Smooth muscle cell (in vitro differentiated cells): ENCODE results near the gene TXNL4A. TPM values are rescaled to one million over a fixed set of nuclear protein-coding genes. Genes with fewer than 3 reads are reported as not detected.

Experiments
- DNase-seq: peaks from one replicate; lab custom pipeline; 2025; ENCODE audit not compliant: unreplicated experiment; lab: John Stamatoyannopoulos, UW
- H2AFZ ChIP-seq: fragments of 200-600 bp; sonication (generic); 2 replicates; pipeline ENCODE4 v1.6.0; 2016; ENCODE audit warnings: antibody characterized with exemption, low read depth, mild to moderate bottlenecking
- H3F3A ChIP-seq: fragments of 200-600 bp; sonication (generic); 2 replicates; pipeline ENCODE4 v1.6.0; 2017; ENCODE audit warnings: antibody characterized with exemption, low read depth
- H3K27ac ChIP-seq: fragments of 200-600 bp; sonication (generic); 2 replicates; pipeline ENCODE4 v1.5.1; 2016; ENCODE audit warnings: low read depth, mild to moderate bottlenecking
- H3K27me3 ChIP-seq: fragments of 200-600 bp; sonication (generic); 2 replicates; pipeline ENCODE4 v1.6.1; 2016; ENCODE audit warnings: low read depth, mild to moderate bottlenecking
- H3K36me3 ChIP-seq: fragments of 200-600 bp; sonication (generic); 2 replicates; pipeline ENCODE4 v1.5.1; 2016; ENCODE audit warnings: low read depth
- H3K4me1 ChIP-seq: fragments of 200-600 bp; sonication (generic); 2 replicates; pipeline ENCODE4 v1.5.1; 2016; ENCODE audit warnings: low read depth
- H3K4me2 ChIP-seq: fragments of 200-600 bp; sonication (generic); 2 replicates; pipeline ENCODE4 v1.6.0; 2016; ENCODE audit warnings: mild to moderate bottlenecking
- H3K4me3 ChIP-seq: fragments of 200-600 bp; sonication (generic); 2 replicates; pipeline ENCODE4 v1.5.1; 2016; ENCODE audit warnings: mild to moderate bottlenecking
- H3K79me2 ChIP-seq: fragments of 200-600 bp; sonication (generic); 2 replicates; pipeline ENCODE4 v1.6.0; 2016; ENCODE audit warnings: low read depth, mild to moderate bottlenecking
- H3K9ac ChIP-seq: fragments of 200-600 bp; sonication (generic); 2 replicates; pipeline ENCODE4 v1.6.0; 2016; ENCODE audit warnings: low read depth
- H3K9me3 ChIP-seq: fragments of 200-600 bp; sonication (generic); replicated peaks from 2 replicates; pipeline ENCODE4 v1.5.1; 2016; ENCODE audit warnings: low read depth
- H4K20me1 ChIP-seq: fragments of 200-600 bp; sonication (generic); 2 replicates; pipeline ENCODE4 v1.6.0; 2016; ENCODE audit warnings: low read depth
- WGBS: methylation state at CpG from one replicate; pipeline ENCODE4 v1.1.7; 2016; ENCODE audit warnings: low lambda C conversion rate; 5-methylcytosine and 5-hydroxymethylcytosine counted together
- polyA plus RNA-seq: library from polyadenylated mRNA; unstranded; fragments of >200 nt; fragmentation: Nextera tagmentation; extraction: Ambion mirVana; gene quantifications from 2 replicates; pipeline ENCODE4 v1.2.1, GENCODE V29; 2016
- total RNA-seq: library from RNA; depleted of rRNA; stranded (reverse); fragments of >200 nt; gene quantifications from 2 replicates; pipeline ENCODE4 v1.2.3, GENCODE V29; 2014
- TF ChIP-seq, protein P1 (sequence below): fragments of 200-600 bp; sonication (generic); IDR thresholded peaks from 2 replicates; pipeline ENCODE4 v1.5.1; 2017; ENCODE audit warnings: borderline replicate concordance, mild to moderate bottlenecking, antibody characterized with exemption; ENCODE audit not compliant: insufficient read depth, poor library complexity, severe bottlenecking

The TXNL4A gene
- total and polyA plus RNA-seq, 2 experiments from 2014 or later = 62.2 to 243 TPM

DNA sequence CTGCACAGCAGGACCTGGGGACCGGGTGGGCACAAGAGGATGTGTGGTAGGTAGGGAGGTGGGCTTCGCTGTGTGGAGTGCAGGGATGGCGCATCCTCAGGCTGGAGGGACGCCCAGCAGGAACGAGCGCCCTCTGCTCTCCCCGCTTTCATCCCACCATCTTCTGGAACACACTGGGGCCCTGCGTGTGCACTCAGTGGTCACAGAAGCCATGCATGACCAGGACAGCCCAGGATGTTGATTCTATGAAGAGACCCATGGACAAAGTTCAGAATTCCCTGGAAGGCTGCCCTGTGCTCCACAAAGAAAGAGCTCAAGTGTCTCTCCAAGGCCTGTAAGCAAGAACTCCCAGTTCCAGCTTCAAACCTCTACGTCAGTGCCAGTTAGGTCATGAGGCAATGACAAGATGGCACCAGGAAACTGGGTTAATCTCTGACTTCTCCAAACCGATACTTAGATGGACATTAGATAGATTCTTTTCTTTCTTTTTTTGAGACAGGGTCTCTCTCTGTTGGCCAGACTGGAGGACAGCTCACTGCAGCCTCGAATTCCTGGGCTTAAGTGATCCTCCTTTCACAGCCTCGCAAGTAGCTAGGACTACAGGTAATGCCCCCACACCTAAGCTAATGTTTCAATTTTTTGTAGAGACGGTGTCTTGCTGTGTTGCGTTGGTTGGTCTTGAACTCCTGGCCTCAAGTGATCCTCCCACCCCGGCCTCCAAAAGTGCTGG lies 40.3 kb downstream of the TXNL4A start:
- no peak overlapping the region for H3K4me2 ChIP-seq
- H3F3A ChIP-seq = no peaks in the 10 kb centered on the region
- no peaks in the 10 kb centered on the region for H3K36me3 ChIP-seq
- peaks cover 13% of the 10 kb centered on the region for H3K4me1 ChIP-seq
- H3K27ac ChIP-seq = no peak overlapping the region
- H3K4me3 ChIP-seq = no peak overlapping the region
- no peaks in the 10 kb centered on the region for H3K27me3 ChIP-seq
- H3K79me2 ChIP-seq = peaks cover 63% of the 10 kb centered on the region
- H2AFZ ChIP-seq = no peak overlapping the region
- 90% methylated on average over 15 of the region's 15 CpGs for WGBS
- H3K9ac ChIP-seq = no peak overlapping the region
- DNase-seq = no peak
- H4K20me1 ChIP-seq = peaks cover 75% of the 10 kb centered on the region
- TF ChIP-seq, protein P1, sequence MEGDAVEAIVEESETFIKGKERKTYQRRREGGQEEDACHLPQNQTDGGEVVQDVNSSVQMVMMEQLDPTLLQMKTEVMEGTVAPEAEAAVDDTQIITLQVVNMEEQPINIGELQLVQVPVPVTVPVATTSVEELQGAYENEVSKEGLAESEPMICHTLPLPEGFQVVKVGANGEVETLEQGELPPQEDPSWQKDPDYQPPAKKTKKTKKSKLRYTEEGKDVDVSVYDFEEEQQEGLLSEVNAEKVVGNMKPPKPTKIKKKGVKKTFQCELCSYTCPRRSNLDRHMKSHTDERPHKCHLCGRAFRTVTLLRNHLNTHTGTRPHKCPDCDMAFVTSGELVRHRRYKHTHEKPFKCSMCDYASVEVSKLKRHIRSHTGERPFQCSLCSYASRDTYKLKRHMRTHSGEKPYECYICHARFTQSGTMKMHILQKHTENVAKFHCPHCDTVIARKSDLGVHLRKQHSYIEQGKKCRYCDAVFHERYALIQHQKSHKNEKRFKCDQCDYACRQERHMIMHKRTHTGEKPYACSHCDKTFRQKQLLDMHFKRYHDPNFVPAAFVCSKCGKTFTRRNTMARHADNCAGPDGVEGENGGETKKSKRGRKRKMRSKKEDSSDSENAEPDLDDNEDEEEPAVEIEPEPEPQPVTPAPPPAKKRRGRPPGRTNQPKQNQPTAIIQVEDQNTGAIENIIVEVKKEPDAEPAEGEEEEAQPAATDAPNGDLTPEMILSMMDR = no peak
- no peaks in the 10 kb centered on the region for H3K9me3 ChIP-seq

DNA sequence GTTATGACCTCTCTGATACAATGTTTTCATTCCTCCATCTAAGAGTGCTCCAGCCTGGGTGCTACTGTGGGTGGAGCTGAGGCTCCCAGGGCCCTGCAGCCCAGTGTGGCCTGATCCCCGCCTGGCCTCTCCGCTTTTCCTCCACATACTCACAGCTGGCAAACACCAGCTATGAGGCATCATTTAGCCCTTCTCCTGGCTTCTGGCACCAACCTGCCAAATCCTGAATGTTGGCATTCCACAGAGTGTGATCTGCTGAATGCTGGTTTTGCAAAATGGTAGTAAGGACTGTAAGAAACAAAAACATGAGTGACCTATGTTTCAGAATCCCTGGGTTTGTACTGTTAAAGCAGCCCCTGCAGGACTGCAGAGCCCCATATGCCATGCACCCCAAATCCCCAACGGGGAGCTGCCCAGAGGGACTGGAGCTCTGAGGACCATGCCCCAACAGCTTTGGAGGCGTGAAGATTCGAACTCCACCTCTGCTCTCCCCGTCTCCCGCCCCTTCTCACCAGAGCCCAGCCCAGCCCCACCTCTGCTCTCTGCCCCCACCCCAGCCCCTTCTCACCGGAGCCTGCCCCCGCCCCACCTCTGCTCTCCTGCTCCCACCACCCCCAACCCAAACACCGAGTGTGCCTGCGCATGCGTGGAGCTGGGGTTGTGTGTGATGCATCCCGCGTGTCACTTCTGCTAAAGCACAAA lies 41.2 kb downstream of the TXNL4A start:
- TF ChIP-seq, protein P1 = no peak
- H3K4me2 ChIP-seq = no peak overlapping the region
- no peak for DNase-seq
- H4K20me1 ChIP-seq = peaks cover 84% of the 10 kb centered on the region
- peaks cover 63% of the 10 kb centered on the region for H3K79me2 ChIP-seq
- H3K4me3 ChIP-seq = no peak overlapping the region
- no peaks in the 10 kb centered on the region for H3K36me3 ChIP-seq
- WGBS = 95% methylated on average over 13 of the region's 14 CpGs
- H3K9ac ChIP-seq = no peak overlapping the region
- peaks cover 10% of the 10 kb centered on the region for H3K4me1 ChIP-seq
- no peaks in the 10 kb centered on the region for H3K27me3 ChIP-seq
- H3F3A ChIP-seq = no peaks in the 10 kb centered on the region
- no peak overlapping the region for H3K27ac ChIP-seq
- no peaks in the 10 kb centered on the region for H3K9me3 ChIP-seq
- H2AFZ ChIP-seq = no peak overlapping the region

DNA sequence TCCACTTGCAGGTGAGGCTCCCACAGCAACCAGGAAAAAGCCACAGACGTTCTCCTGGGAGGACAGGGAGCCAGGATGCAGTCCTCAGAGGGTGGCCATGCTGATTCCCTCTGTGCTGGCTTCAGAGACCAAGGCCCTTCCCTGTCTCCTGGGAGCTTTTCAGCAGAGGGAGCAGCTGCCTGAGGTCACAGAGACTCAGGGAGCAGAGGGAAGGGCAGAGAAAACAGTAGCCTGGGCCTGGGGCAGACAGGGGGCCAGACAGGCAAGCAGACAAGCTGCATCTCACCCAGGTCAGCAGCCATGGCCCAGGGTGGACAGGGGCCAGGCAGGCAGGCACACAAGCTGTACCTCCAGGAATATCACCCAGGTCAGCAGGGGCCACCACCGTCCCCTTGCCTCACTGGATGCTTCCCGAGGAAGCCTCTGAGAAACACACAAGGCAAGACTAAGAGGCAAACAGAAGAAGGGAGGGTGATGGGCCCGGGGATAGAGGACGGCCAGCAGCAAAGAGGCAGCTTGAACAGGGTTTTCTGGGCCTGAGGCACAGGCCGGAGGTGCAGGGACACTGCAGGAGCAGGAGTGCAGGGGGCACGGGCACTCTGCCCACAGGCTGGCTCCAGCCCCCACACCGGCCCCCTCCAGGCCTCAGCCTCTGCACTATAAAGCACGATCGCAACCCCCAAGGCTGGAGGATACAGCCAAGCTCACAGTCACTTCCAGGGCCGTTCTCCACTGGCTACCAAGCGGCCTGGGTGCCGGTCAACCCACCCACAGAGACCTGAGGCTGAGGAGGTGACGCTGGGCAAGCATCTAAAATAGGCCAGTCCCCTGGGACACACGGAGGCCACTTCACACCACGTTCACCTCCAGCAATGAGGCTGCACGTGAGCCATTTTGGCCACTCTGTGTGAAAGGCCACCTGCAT lies 43.0 kb downstream of the TXNL4A start:
- Histone ChIP-seq H2AFZ (no peak overlapping the region), H3K9me3 (no peaks in the 10 kb centered on the region), H3K79me2 (peaks cover 69% of the 10 kb centered on the region), H3K27me3 (no peaks in the 10 kb centered on the region), H3F3A (no peaks in the 10 kb centered on the region), H3K4me3 (no peak overlapping the region), H3K27ac (no peak overlapping the region), H3K4me1 (peaks cover 6% of the 10 kb centered on the region), H4K20me1 (peaks cover 99% of the 10 kb centered on the region), H3K4me2 (no peak overlapping the region), H3K9ac (no peak overlapping the region), H3K36me3 (no peaks in the 10 kb centered on the region)
- TF ChIP-seq, protein P1 = no peak
- DNase-seq = no peak
- 90% methylated on average over 17 of the region's 17 CpGs for WGBS
